HepG2 (cell line): ENCODE results near the gene MYLK. TPM values are rescaled to one million over a fixed set of nuclear protein-coding genes. Genes with fewer than 3 reads are reported as not detected.

Source experiments
- FLYWCH1 ChIP-seq: sonication (generic); formaldehyde crosslinking; IDR thresholded peaks from 2 replicates; pipeline ENCODE4 v1.8.1; 2023; ENCODE audit warnings: mild to moderate bottlenecking, missing genetic modification reagents
- HES4 ChIP-seq: sonication (generic); formaldehyde crosslinking; IDR thresholded peaks from 2 replicates; pipeline ENCODE4 v1.9.0; 2021; ENCODE audit warnings: mild to moderate bottlenecking, missing genetic modification reagents, borderline replicate concordance
- HMG20A ChIP-seq: IDR thresholded peaks from 2 replicates; pipeline ENCODE4 v1.6.1; 2016; ENCODE audit warnings: borderline replicate concordance
- HOXD1 ChIP-seq: sonication (generic); formaldehyde crosslinking; IDR thresholded peaks from 2 replicates; pipeline ENCODE4 v1.5.0; 2020; ENCODE audit warnings: missing genetic modification reagents
- ISX ChIP-seq: sonication (generic); formaldehyde crosslinking; conservative IDR thresholded peaks from 2 replicates; pipeline ENCODE4 v1.5.0; 2020; ENCODE audit warnings: missing genetic modification reagents
- KDM6A ChIP-seq: IDR thresholded peaks from 2 replicates; pipeline ENCODE4 v1.6.1; 2016; ENCODE audit warnings: low read depth
- KLF15 ChIP-seq: sonication (generic); formaldehyde crosslinking; IDR thresholded peaks from 2 replicates; pipeline ENCODE4 v1.8.1; 2023; ENCODE audit warnings: borderline replicate concordance, mild to moderate bottlenecking, inconsistent platforms, missing genetic modification reagents, mixed read lengths
- MAZ ChIP-seq, 2 experiments: sonication (generic) in 1 of 2; formaldehyde crosslinking in 1 of 2; IDR thresholded peaks; 2 replicates each; pipeline versions ENCODE4 v1.5.0 to v1.6.1; 2012 to 2020; ENCODE audit warnings: low read depth in 2 of 2, mild to moderate bottlenecking in 2 of 2, borderline replicate concordance in 1 of 2, improper control_type of control experiment in 1 of 2, low read length in 1 of 2, missing genetic modification reagents in 1 of 2, moderate library complexity in 1 of 2
- TCF7 ChIP-seq: sonication (generic); IDR thresholded peaks from 2 replicates; pipeline ENCODE4 v1.6.1; 2016; ENCODE audit warnings: antibody characterized with exemption, low read depth
- TOE1 ChIP-seq: sonication (generic); formaldehyde crosslinking; IDR thresholded peaks from 2 replicates; pipeline ENCODE4 v1.4.0; 2020; ENCODE audit warnings: mild to moderate bottlenecking, missing genetic modification reagents
- ZMYM2 ChIP-seq: sonication (generic); formaldehyde crosslinking; IDR thresholded peaks from 2 replicates; pipeline ENCODE4 v1.8.0; 2022; ENCODE audit warnings: mild to moderate bottlenecking, missing genetic modification reagents
- ZNF124 ChIP-seq: sonication (generic); formaldehyde crosslinking; IDR thresholded peaks from 2 replicates; pipeline ENCODE4 v1.4.0; 2020; ENCODE audit warnings: missing genetic modification reagents
- ZNF549 ChIP-seq: sonication (generic); formaldehyde crosslinking; IDR thresholded peaks from 2 replicates; pipeline ENCODE4 v1.5.0; 2020; ENCODE audit warnings: missing genetic modification reagents
- polyA plus RNA-seq, 8 experiments: library from polyadenylated mRNA; depleted of rRNA in 3 of 8; stranded (reverse) in 7 of 8; unstranded in 1 of 8; fragments of >200 nt; fragmentation: Illumina TruSeq in 4 of 8; extraction: Trizol in 4 of 8; gene quantifications; 2 replicates each; pipeline versions ENCODE4 v1.2.1 to v1.2.3, GENCODE V29; 2011 to 2016; ENCODE audit warnings: low read depth in 4 of 8, missing spikeins in 1 of 8, mixed read lengths in 1 of 8; ENCODE audit not compliant: insufficient read depth in 1 of 8
- total RNA-seq, 5 experiments: library from RNA; depleted of rRNA; stranded (reverse); fragments of >200 nt; fragmentation: Illumina TruSeq; extraction: Trizol; gene quantifications; 2 replicates each; pipeline ENCODE4 v1.2.3, GENCODE V29; 2016; ENCODE audit warnings: low read depth in 1 of 5
- TF ChIP-seq, protein P1 (sequence below): sonication (generic); formaldehyde crosslinking; IDR thresholded peaks from 2 replicates; pipeline ENCODE4 v1.9.0; 2022; ENCODE audit warnings: low read depth, missing genetic modification reagents
- TF ChIP-seq, protein P2 (sequence below): IDR thresholded peaks from 2 replicates; pipeline ENCODE4 v1.6.1; 2018; ENCODE audit warnings: missing genetic modification reagents
- TF ChIP-seq, protein P3 (sequence below): sonication (generic); formaldehyde crosslinking; IDR thresholded peaks from 2 replicates; pipeline ENCODE4 v1.5.0; 2020; ENCODE audit warnings: missing genetic modification reagents
- TF ChIP-seq, protein P4 (sequence below): sonication (generic); formaldehyde crosslinking; IDR thresholded peaks from 2 replicates; pipeline ENCODE4 v1.5.1; 2020; ENCODE audit warnings: mild to moderate bottlenecking, missing genetic modification reagents
- TF ChIP-seq, protein P5 (sequence below): IDR thresholded peaks from 2 replicates; pipeline ENCODE4 v1.6.1; 2016; ENCODE audit warnings: mild to moderate bottlenecking
- TF ChIP-seq, protein P6 (sequence below): sonication (generic); formaldehyde crosslinking; IDR thresholded peaks from 2 replicates; pipeline ENCODE4 v1.8.1; 2023; ENCODE audit warnings: mild to moderate bottlenecking, moderate library complexity, missing genetic modification reagents

The MYLK gene
- total and polyA plus RNA-seq, 2 of the 13 experiments (the other 11 are each of a cell fraction or from before 2014, with no cell fraction given) = 10.6 to 34.9 TPM

DNA sequence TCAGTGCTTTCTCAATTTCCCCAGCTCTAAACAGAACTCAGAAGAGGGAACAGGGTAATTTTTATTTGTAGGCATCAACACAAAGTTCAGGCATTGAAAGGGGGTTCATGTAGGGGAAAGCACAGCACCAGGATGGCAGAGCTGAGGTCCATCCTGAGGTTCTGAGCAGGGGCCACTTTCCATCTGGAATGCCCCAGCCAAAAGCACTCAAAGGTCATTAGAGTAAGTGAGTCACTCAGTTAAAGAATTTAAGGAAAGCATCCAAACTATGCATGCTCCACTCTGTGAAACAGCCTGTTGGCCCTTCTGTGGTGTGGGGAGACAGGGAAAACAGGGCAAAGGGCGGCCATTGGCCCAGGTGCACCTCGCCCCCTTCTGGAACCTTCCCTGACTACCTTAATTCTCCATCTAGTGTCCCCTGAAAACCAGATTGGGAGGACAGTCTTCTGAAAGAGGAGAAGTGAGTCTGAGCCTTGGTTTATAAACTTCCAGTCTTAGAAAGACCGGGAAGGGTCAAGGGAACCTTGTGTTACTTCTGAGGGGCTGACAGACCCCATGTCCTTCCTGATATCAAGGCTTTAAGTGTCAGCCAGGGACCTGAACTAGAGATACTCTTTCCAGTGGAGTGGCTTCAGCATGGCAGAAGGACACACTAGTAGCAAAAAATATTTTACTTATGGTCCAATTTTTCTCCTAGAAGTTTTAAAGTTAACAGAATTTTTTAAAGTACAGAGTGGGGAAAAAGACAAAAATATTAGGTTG, 133.3 kb downstream of the MYLK start (continued):
- TF ChIP-seq, protein P1, sequence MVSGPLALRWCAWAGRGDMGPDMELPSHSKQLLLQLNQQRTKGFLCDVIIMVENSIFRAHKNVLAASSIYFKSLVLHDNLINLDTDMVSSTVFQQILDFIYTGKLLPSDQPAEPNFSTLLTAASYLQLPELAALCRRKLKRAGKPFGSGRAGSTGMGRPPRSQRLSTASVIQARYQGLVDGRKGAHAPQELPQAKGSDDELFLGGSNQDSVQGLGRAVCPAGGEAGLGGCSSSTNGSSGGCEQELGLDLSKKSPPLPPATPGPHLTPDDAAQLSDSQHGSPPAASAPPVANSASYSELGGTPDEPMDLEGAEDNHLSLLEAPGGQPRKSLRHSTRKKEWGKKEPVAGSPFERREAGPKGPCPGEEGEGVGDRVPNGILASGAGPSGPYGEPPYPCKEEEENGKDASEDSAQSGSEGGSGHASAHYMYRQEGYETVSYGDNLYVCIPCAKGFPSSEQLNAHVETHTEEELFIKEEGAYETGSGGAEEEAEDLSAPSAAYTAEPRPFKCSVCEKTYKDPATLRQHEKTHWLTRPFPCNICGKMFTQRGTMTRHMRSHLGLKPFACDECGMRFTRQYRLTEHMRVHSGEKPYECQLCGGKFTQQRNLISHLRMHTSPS (CRISPR knock-in tag) = peak; percentile 56; the same call in 1 of the 2 replicates
- TF ChIP-seq MAZ (IDR thresholded peaks at IDR 0.05; ENCODE audit: borderline replicate concordance, low read depth, low read length) (no peak), MAZ (CRISPR knock-in tag; IDR thresholded peaks at IDR 0.05; ENCODE audit: low read depth) (peak; percentile 36; the same call in 1 of the 2 replicates), FLYWCH1 (CRISPR knock-in tag) (no peak), HES4 (CRISPR knock-in tag) (no peak), HMG20A (CRISPR knock-in tag) (peak; percentile 61; the same call in 1 of the 2 replicates), TOE1 (no peak), ZNF549 (no peak), ZNF124 (CRISPR knock-in tag) (peak; percentile 35; the same call in 1 of the 2 replicates), ZMYM2 (no peak; the same call in 1 of the 2 replicates), KLF15 (CRISPR knock-in tag) (peak; percentile 90; the same call in 1 of the 2 replicates), ISX (CRISPR knock-in tag) (no peak), TCF7 (peak; percentile 19; the same call in 1 of the 2 replicates), HOXD1 (CRISPR knock-in tag) (no peak), KDM6A (CRISPR knock-in tag) (peak; percentile 74)
- TF ChIP-seq, protein P2, sequence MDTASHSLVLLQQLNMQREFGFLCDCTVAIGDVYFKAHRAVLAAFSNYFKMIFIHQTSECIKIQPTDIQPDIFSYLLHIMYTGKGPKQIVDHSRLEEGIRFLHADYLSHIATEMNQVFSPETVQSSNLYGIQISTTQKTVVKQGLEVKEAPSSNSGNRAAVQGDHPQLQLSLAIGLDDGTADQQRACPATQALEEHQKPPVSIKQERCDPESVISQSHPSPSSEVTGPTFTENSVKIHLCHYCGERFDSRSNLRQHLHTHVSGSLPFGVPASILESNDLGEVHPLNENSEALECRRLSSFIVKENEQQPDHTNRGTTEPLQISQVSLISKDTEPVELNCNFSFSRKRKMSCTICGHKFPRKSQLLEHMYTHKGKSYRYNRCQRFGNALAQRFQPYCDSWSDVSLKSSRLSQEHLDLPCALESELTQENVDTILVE (CRISPR knock-in tag) = peak; percentile 29; the same call in 1 of the 2 replicates
- TF ChIP-seq, protein P3, sequence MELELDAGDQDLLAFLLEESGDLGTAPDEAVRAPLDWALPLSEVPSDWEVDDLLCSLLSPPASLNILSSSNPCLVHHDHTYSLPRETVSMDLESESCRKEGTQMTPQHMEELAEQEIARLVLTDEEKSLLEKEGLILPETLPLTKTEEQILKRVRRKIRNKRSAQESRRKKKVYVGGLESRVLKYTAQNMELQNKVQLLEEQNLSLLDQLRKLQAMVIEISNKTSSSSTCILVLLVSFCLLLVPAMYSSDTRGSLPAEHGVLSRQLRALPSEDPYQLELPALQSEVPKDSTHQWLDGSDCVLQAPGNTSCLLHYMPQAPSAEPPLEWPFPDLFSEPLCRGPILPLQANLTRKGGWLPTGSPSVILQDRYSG = no peak
- TF ChIP-seq, protein P4, sequence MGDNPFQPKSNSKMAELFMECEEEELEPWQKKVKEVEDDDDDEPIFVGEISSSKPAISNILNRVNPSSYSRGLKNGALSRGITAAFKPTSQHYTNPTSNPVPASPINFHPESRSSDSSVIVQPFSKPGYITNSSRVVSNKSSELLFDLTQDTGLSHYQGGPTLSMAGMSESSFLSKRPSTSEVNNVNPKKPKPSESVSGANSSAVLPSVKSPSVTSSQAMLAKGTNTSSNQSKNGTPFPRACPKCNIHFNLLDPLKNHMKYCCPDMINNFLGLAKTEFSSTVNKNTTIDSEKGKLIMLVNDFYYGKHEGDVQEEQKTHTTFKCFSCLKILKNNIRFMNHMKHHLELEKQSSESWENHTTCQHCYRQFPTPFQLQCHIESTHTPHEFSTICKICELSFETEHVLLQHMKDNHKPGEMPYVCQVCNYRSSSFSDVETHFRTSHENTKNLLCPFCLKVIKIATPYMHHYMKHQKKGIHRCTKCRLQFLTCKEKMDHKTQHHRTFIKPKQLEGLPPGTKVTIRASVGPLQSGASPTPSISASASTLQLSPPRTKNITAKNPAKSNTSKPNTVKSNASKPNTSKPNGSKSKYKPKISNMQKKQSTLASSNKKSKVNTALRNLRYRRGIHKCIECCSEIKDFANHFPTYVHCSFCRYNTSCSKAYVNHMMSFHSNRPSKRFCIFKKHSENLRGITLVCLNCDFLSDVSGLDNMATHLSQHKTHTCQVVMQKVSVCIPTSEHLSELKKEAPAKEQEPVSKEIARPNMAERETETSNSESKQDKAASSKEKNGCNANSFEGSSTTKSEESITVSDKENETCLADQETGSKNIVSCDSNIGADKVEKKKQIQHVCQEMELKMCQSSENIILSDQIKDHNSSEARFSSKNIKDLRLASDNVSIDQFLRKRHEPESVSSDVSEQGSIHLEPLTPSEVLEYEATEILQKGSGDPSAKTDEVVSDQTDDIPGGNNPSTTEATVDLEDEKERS (CRISPR knock-in tag) = no peak; the same call in 1 of the 2 replicates
- TF ChIP-seq, protein P5, sequence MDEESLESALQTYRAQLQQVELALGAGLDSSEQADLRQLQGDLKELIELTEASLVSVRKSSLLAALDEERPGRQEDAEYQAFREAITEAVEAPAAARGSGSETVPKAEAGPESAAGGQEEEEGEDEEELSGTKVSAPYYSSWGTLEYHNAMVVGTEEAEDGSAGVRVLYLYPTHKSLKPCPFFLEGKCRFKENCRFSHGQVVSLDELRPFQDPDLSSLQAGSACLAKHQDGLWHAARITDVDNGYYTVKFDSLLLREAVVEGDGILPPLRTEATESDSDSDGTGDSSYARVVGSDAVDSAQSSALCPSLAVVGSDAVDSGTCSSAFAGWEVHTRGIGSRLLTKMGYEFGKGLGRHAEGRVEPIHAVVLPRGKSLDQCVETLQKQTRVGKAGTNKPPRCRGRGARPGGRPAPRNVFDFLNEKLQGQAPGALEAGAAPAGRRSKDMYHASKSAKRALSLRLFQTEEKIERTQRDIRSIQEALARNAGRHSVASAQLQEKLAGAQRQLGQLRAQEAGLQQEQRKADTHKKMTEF = peak; percentile 79
- TF ChIP-seq, protein P6, sequence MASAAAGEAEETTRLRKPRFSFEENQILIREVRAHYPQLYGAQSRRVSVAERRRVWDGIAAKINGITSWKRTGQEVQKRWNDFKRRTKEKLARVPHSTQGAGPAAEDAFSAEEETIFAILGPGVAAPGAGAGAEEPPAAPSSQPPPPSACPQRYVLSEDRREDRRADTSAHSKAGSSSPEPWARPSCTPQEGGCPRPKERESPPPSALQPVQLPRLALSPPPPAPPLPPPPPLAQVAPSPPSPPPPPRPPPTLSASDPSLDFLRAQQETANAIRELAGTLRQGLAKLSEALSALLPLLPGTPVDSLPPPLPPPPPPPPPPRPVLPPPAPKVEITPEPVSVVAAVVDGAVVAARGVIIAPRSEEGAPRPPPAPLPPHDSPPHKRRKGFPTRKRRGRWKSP = peak; percentile 79; the same call in 1 of the 2 replicates
